IMR-90 (cell line): ENCODE results near the gene UBE3A. TPM values are rescaled to one million over a fixed set of nuclear protein-coding genes. Genes with fewer than 3 reads are reported as not detected.

ENCODE experiments used
- ATAC-seq: fragments of 200-7000 bp; cut with Tn5 transposase; 2 replicates; pipeline ENCODE4 v1.9.1; 2020; ENCODE audit warnings: low read depth, mild to moderate bottlenecking, moderate library complexity
- BruUV-seq: library from RNA; stranded (reverse); fragments of 400-500 nt; replicated peaks from 2 replicates; lab custom pipeline; 2021; lab: Mats Ljungman, UMichigan
- CTCF ChIA-PET: fragments of 300-600 bp; formaldehyde crosslinking; extraction: SDS; loops from one replicate; lab custom pipeline; 2021; ENCODE audit warnings: antibody characterized with exemption; lab: Yijun Ruan, JAX
- POLR2A ChIA-PET: fragments of 300-600 bp; sonication (Branson Sonifier 250); formaldehyde crosslinking; loops from one replicate; lab custom pipeline; 2022; ENCODE audit warnings: antibody characterized with exemption; ENCODE audit not compliant: unreplicated experiment; lab: Charles Lee
- DNase-seq: peaks from one replicate; pipeline ENCODE4 v3.0.0; 2013
- H2AFZ ChIP-seq: replicated peaks from 2 replicates; pipeline ENCODE3; 2013; ENCODE audit warnings: low read length, mild to moderate bottlenecking; ENCODE audit not compliant: poor library complexity
- H2AK5ac ChIP-seq: 2 replicates; pipeline ENCODE4 v1.6.1; 2013; ENCODE audit warnings: low read depth, low read length, inconsistent platforms
- H2AK9ac ChIP-seq: replicated peaks from 2 replicates; pipeline ENCODE3; 2013; ENCODE audit warnings: mild to moderate bottlenecking, low read depth, low read length, moderate library complexity; ENCODE audit not compliant: poor library complexity
- H2BK120ac ChIP-seq: 2 replicates; pipeline ENCODE4 v1.6.1; 2013; ENCODE audit warnings: low read depth, low read length, inconsistent platforms
- H2BK15ac ChIP-seq: 3 replicates; pipeline ENCODE4 v1.6.1; 2013; ENCODE audit warnings: low read depth, low read length, inconsistent platforms
- H2BK20ac ChIP-seq: 2 replicates; pipeline ENCODE4 v1.6.1; 2013; ENCODE audit warnings: low read depth, mild to moderate bottlenecking, inconsistent platforms, low read length, moderate library complexity
- H2BK5ac ChIP-seq: 2 replicates; pipeline ENCODE4 v1.6.1; 2013; ENCODE audit warnings: mild to moderate bottlenecking, low read depth, low read length, inconsistent platforms; ENCODE audit not compliant: poor library complexity, severe bottlenecking
- H3K14ac ChIP-seq: replicated peaks from 2 replicates; pipeline ENCODE4 v1.6.1; 2013; ENCODE audit warnings: low read depth, low read length, inconsistent platforms
- H3K18ac ChIP-seq: 2 replicates; pipeline ENCODE4 v1.6.1; 2013; ENCODE audit warnings: low read depth, low read length, control low read depth
- H3K23ac ChIP-seq: 2 replicates; pipeline ENCODE4 v1.6.1; 2013; ENCODE audit warnings: low read depth, low read length, inconsistent platforms
- H3K27ac ChIP-seq: 2 replicates; pipeline ENCODE4 v1.5.1; 2013; ENCODE audit warnings: mild to moderate bottlenecking, control low read depth, low read length; ENCODE audit not compliant: insufficient read depth
- H3K27me3 ChIP-seq: 2 replicates; pipeline ENCODE4 v1.6.1; 2013; ENCODE audit warnings: low read length; ENCODE audit not compliant: control insufficient read depth, insufficient read depth
- H3K36me3 ChIP-seq: 2 replicates; pipeline ENCODE4 v1.6.1; 2013; ENCODE audit warnings: low read length, mixed read lengths; ENCODE audit not compliant: control insufficient read depth, insufficient read depth
- H3K4ac ChIP-seq: 2 replicates; pipeline ENCODE4 v1.6.1; 2013; ENCODE audit warnings: low read depth, low read length, inconsistent platforms
- H3K4me1 ChIP-seq: 2 replicates; pipeline ENCODE4 v1.6.1; 2013; ENCODE audit warnings: low read length, mixed read lengths; ENCODE audit not compliant: control insufficient read depth, insufficient read depth
- H3K4me2 ChIP-seq: 2 replicates; pipeline ENCODE4 v1.6.1; 2013; ENCODE audit warnings: low read depth, mild to moderate bottlenecking, control low read depth, low read length, moderate library complexity
- H3K4me3 ChIP-seq: 2 replicates; pipeline ENCODE4 v1.5.1; 2013; ENCODE audit warnings: low read depth, mild to moderate bottlenecking, control low read depth, low read length, moderate library complexity; ENCODE audit not compliant: insufficient read depth
- H3K56ac ChIP-seq: 2 replicates; pipeline ENCODE4 v1.6.1; 2013; ENCODE audit warnings: low read length, inconsistent platforms; ENCODE audit not compliant: insufficient read depth; ENCODE audit errors: extremely low read depth
- H3K79me1 ChIP-seq, 2 experiments: 2 replicates each; pipeline ENCODE4 v1.6.1; 2013; ENCODE audit warnings: low read length in 2 of 2, inconsistent platforms in 1 of 2, low read depth in 1 of 2
- H3K9ac ChIP-seq: 2 replicates; pipeline ENCODE4 v1.6.1; 2013; ENCODE audit warnings: low read depth, low read length, control low read depth
- H3K9me1 ChIP-seq: 2 replicates; pipeline ENCODE4 v1.6.1; 2013; ENCODE audit warnings: low read length, inconsistent platforms; ENCODE audit not compliant: insufficient read depth
- H3K9me3 ChIP-seq: 2 replicates; pipeline ENCODE4 v1.6.1; 2013; ENCODE audit warnings: low read length; ENCODE audit not compliant: control insufficient read depth, insufficient read depth
- H4K20me1 ChIP-seq: 2 replicates; pipeline ENCODE4 v1.6.1; 2013; ENCODE audit warnings: low read length, inconsistent platforms; ENCODE audit not compliant: insufficient read depth
- H4K5ac ChIP-seq: 2 replicates; pipeline ENCODE4 v1.6.1; 2013; ENCODE audit warnings: mild to moderate bottlenecking, low read depth, low read length, control low read depth
- H4K8ac ChIP-seq, 2 experiments: 2 replicates each; pipeline ENCODE4 v1.6.1; 2013; ENCODE audit warnings: low read depth in 2 of 2, low read length in 2 of 2, control low read depth in 1 of 2, inconsistent platforms in 1 of 2
- H4K91ac ChIP-seq: 2 replicates; pipeline ENCODE4 v1.6.1; 2013; ENCODE audit warnings: low read depth, low read length, inconsistent platforms; ENCODE audit not compliant: insufficient read depth
- CEBPB ChIP-seq: IDR thresholded peaks from 2 replicates; pipeline ENCODE4 v1.6.1; 2012; ENCODE audit warnings: low read depth, low read length, improper control_type of control experiment
- CHD1 ChIP-seq: IDR thresholded peaks from 2 replicates; pipeline ENCODE4 v1.6.1; 2012; ENCODE audit warnings: low read depth, low read length, improper control_type of control experiment
- CTCF ChIP-seq: conservative IDR thresholded peaks from 2 replicates; pipeline ENCODE4 v1.5.1; 2012; ENCODE audit warnings: mild to moderate bottlenecking, low read depth, low read length, improper control_type of control experiment
- ELK1 ChIP-seq: fragments of 150-350 bp; IDR thresholded peaks from 2 replicates; pipeline ENCODE4 v1.6.1; 2016; ENCODE audit warnings: low read depth, mild to moderate bottlenecking, low read length, moderate library complexity, borderline replicate concordance
- FOS ChIP-seq: fragments of 150-350 bp; IDR thresholded peaks from 2 replicates; pipeline ENCODE4 v1.6.1; 2016; ENCODE audit warnings: low read depth, low read length
- MAFK ChIP-seq: IDR thresholded peaks from 2 replicates; pipeline ENCODE4 v1.6.1; 2012; ENCODE audit warnings: low read depth, low read length, improper control_type of control experiment
- MXI1 ChIP-seq: IDR thresholded peaks from 2 replicates; pipeline ENCODE4 v1.6.1; 2012; ENCODE audit warnings: low read depth, mild to moderate bottlenecking, low read length, moderate library complexity, borderline replicate concordance
- NFE2L2 ChIP-seq: fragments of 150-350 bp; IDR thresholded peaks from 2 replicates; pipeline ENCODE4 v1.6.1; 2016; ENCODE audit warnings: low read depth, mild to moderate bottlenecking, low read length
- RCOR1 ChIP-seq: IDR thresholded peaks from 2 replicates; pipeline ENCODE4 v1.6.1; 2012; ENCODE audit warnings: mild to moderate bottlenecking, low read length, improper control_type of control experiment; ENCODE audit not compliant: insufficient replicate concordance
- SMC3 ChIP-seq: fragments of 150-350 bp; IDR thresholded peaks from 2 replicates; pipeline ENCODE4 v1.6.1; 2016; ENCODE audit warnings: low read depth, mild to moderate bottlenecking, antibody characterized with exemption, low read length, moderate library complexity
- USF2 ChIP-seq: fragments of 150-350 bp; IDR thresholded peaks from 2 replicates; pipeline ENCODE4 v1.6.1; 2017; ENCODE audit warnings: mild to moderate bottlenecking, antibody characterized with exemption, low read length, low read depth
- WGBS, 2 experiments: methylation state at CpG; one replicate each; pipeline versions ENCODE4 v1.1.5 to v1.1.7; 2013; ENCODE audit warnings: missing lambda C conversion rate in 2 of 2; ENCODE audit not compliant: insufficient read length in 1 of 2; ENCODE audit errors: extremely low coverage in 2 of 2; 5-methylcytosine and 5-hydroxymethylcytosine counted together
- dilution Hi-C: fragments of 300-500 bp; cut with HindIII; formaldehyde crosslinking; loops from one replicate; pipeline ENCODE4 v1.14.3; 2018; ENCODE audit warnings: low sequenced_read_pairs; ENCODE audit not compliant: unreplicated experiment
- in situ Hi-C: fragments of 300-500 bp; cut with MboI; formaldehyde crosslinking; loops from 3 replicates; pipeline ENCODE4 v1.14.3; 2019; ENCODE audit warnings: low sequenced_read_pairs, inconsistent platforms, mixed read lengths
- intact Hi-C: fragments of 100-400 bp; cut with micrococcal nuclease; formaldehyde crosslinking; loops from 2 replicates; pipeline ENCODE4 v1.10.0; 2022
- polyA plus RNA-seq, 3 experiments: library from polyadenylated mRNA; depleted of rRNA; stranded (reverse); fragments of >200 nt; gene quantifications; 2 replicates each; pipeline ENCODE4 v1.2.3, GENCODE V29; 2012; ENCODE audit warnings: low replicate concordance in 1 of 3
- total RNA-seq: library from RNA; depleted of rRNA; stranded (reverse); fragments of >200 nt; gene quantifications from 2 replicates; pipeline ENCODE4 v1.2.3, GENCODE V29; 2012

Gene UBE3A
- total and polyA plus RNA-seq, 2 of the 4 experiments (the other 2 are of a cell fraction): 19.3 to 53.2 TPM

- H4K8ac ChIP-seq: no peak overlapping the region
- no peak overlapping the region for H4K5ac ChIP-seq
- H4K91ac ChIP-seq: no peak overlapping the region
- no peak overlapping the region for H3K56ac ChIP-seq
- peaks cover 27 to 51% of the 10 kb centered on the region in 2 experiments for H3K79me1 ChIP-seq
- no peak overlapping the region for H2AFZ ChIP-seq
- DNase-seq (peak; percentile 76), ATAC-seq (peak; percentile 87)
- intact Hi-C loops (loop anchor here (5.0 kb wide), 2 partner anchors 35 to 65 kb away; partner anchors contain the start of gene UBE3A), dilution Hi-C loops (no loop called here), in situ Hi-C loops (no loop called here)
- no peak overlapping the region for H3K9ac ChIP-seq
- H2BK5ac ChIP-seq: peak overlapping the region; percentile 44
- peak; percentile 24; the same call in 1 of the 2 replicates for TF ChIP-seq FOS
- no peak for TF ChIP-seq CTCF
- TF ChIP-seq CEBPB: peak; percentile 72
- TF ChIP-seq MAFK: no peak; the same call in 1 of the 2 replicates
- TF ChIP-seq CHD1: no peak
- no peak for TF ChIP-seq USF2
- no peak for TF ChIP-seq ELK1
- no peak for TF ChIP-seq RCOR1
- no peak for TF ChIP-seq MXI1
- no peak for TF ChIP-seq NFE2L2
- TF ChIP-seq SMC3: no peak
- no peaks in the 10 kb centered on the region for H3K9me1 ChIP-seq
- CTCF ChIA-PET: no interaction called here
- no peak overlapping the region for H3K27ac ChIP-seq
- no peak overlapping the region for H2AK5ac ChIP-seq
- no peaks in the 10 kb centered on the region for H3K9me3 ChIP-seq
- no peaks in the 10 kb centered on the region for H3K27me3 ChIP-seq
- no peak overlapping the region for H3K4ac ChIP-seq
- no peak overlapping the region for H2BK120ac ChIP-seq
- WGBS, 2 experiments: no CpG with 5 or more reads among the region's 1 CpG
- H3K23ac ChIP-seq: no peak overlapping the region
- H2BK20ac ChIP-seq: no peak overlapping the region
- H3K18ac ChIP-seq: no peak overlapping the region
- H3K4me1 ChIP-seq: peaks cover 2% of the 10 kb centered on the region
- H3K4me2 ChIP-seq: peak overlapping the region; percentile 65; the same call in 1 of the 2 replicates
- BruUV-seq: no TSS peak
- no peak overlapping the region for H3K14ac ChIP-seq
- no peak overlapping the region for H2AK9ac ChIP-seq
- H4K20me1 ChIP-seq: no peaks in the 10 kb centered on the region; the same call in 1 of the 2 replicates
- POLR2A ChIA-PET: no interaction called here
- H3K4me3 ChIP-seq: no peak overlapping the region
- H2BK15ac ChIP-seq: no peak overlapping the region
- H3K36me3 ChIP-seq: peaks cover 21% of the 10 kb centered on the region
These were observed 66.5 kb downstream of the UBE3A start for GRCh38 chr15:25372298-25372697.
